Neural cell (in vitro differentiated cells): ENCODE data around the gene PCCA. TPM values are rescaled to one million over a fixed set of nuclear protein-coding genes. Genes with fewer than 3 reads are reported as not detected.

Experiments
- H2AFZ ChIP-seq: fragments of 200-600, 300-800 bp; sonication (generic), shearing (Covaris generic); 2 replicates; pipeline ENCODE4 v1.6.0; 2014; ENCODE audit warnings: low read depth, mild to moderate bottlenecking, antibody characterized with exemption, low read length, moderate library complexity
- H3F3A ChIP-seq: fragments of 200-600 bp; shearing (Covaris generic); 2 replicates; pipeline ENCODE4 v1.6.1; 2016; ENCODE audit warnings: mild to moderate bottlenecking, moderate library complexity, mixed read lengths, antibody characterized with exemption, low read length; ENCODE audit not compliant: insufficient read depth, poor library complexity, severe bottlenecking
- H3K27ac ChIP-seq: fragments of 200-600, 300-800 bp; sonication (generic), shearing (Covaris generic); 2 replicates; pipeline ENCODE4 v1.5.1; 2014; ENCODE audit warnings: mild to moderate bottlenecking, low read length, moderate library complexity
- H3K27me3 ChIP-seq: fragments of 300-800, 200-600 bp; sonication (generic), shearing (Covaris generic); 2 replicates; pipeline ENCODE4 v1.6.0; 2014; ENCODE audit warnings: mild to moderate bottlenecking, low read depth, low read length, moderate library complexity; ENCODE audit not compliant: insufficient read depth
- H3K36me3 ChIP-seq: fragments of 300-800, 200-600 bp; sonication (generic), shearing (Covaris generic); 2 replicates; pipeline ENCODE4 v1.5.1; 2014; ENCODE audit warnings: mild to moderate bottlenecking, antibody characterized with exemption, low read length, moderate library complexity; ENCODE audit not compliant: insufficient read depth
- H3K4me2 ChIP-seq: fragments of 300-800, 200-600 bp; sonication (generic), shearing (Covaris generic); 2 replicates; pipeline ENCODE4 v1.6.0; 2014; ENCODE audit warnings: mild to moderate bottlenecking, low read length
- H3K4me3 ChIP-seq: fragments of 300-800, 200-600 bp; sonication (generic), shearing (Covaris generic); 2 replicates; pipeline ENCODE4 v1.5.1; 2014; ENCODE audit warnings: mild to moderate bottlenecking, low read length, moderate library complexity
- H3K79me2 ChIP-seq: fragments of 200-600 bp; shearing (Covaris generic); replicated peaks from 2 replicates; pipeline ENCODE4 v1.6.0; 2014; ENCODE audit warnings: mild to moderate bottlenecking, low read length, moderate library complexity; ENCODE audit not compliant: insufficient read depth
- H3K9ac ChIP-seq: fragments of 300-800, 200-600 bp; sonication (generic), shearing (Covaris generic); 2 replicates; pipeline ENCODE4 v1.6.1; 2016; ENCODE audit warnings: mild to moderate bottlenecking, low read length, mixed read lengths
- H3K9me2 ChIP-seq: fragments of 200-600 bp; shearing (Covaris generic); 2 replicates; pipeline ENCODE4 v1.6.1; 2016; ENCODE audit warnings: mild to moderate bottlenecking, low read length, mixed read lengths; ENCODE audit not compliant: insufficient read depth
- H3K9me3 ChIP-seq: fragments of 200-600, 300-800 bp; sonication (generic), shearing (Covaris generic); 2 replicates; pipeline ENCODE4 v1.6.1; 2016; ENCODE audit warnings: mild to moderate bottlenecking, mixed run types, low read length, moderate library complexity, mixed read lengths
- H4K20me1 ChIP-seq: fragments of 200-600 bp; shearing (Covaris generic); 2 replicates; pipeline ENCODE4 v1.6.1; 2016; ENCODE audit warnings: mild to moderate bottlenecking, mixed run types; ENCODE audit not compliant: insufficient read depth
- EP300 ChIP-seq: fragments of 450-650 bp; conservative IDR thresholded peaks from 2 replicates; pipeline ENCODE4 v1.6.1; 2014; ENCODE audit warnings: antibody characterized with exemption, mild to moderate bottlenecking, moderate library complexity; ENCODE audit not compliant: poor library complexity, severe bottlenecking
- EZH2 ChIP-seq: fragments of 200-600, 300-800 bp; shearing (Covaris generic), sonication (generic); IDR thresholded peaks from 2 replicates; pipeline ENCODE4 v1.6.1; 2014; ENCODE audit warnings: antibody characterized with exemption, low read length, borderline replicate concordance, mild to moderate bottlenecking; ENCODE audit not compliant: insufficient read depth, poor library complexity, severe bottlenecking
- MXI1 ChIP-seq: fragments of 450-650 bp; conservative IDR thresholded peaks from 2 replicates; pipeline ENCODE4 v1.6.1; 2014; ENCODE audit warnings: antibody characterized with exemption, mild to moderate bottlenecking; ENCODE audit not compliant: poor library complexity, severe bottlenecking
- POLR2AphosphoS5 ChIP-seq: IDR thresholded peaks from 2 replicates; pipeline ENCODE4 v1.6.1; 2012
- RAD21 ChIP-seq: fragments of 450-650 bp; conservative IDR thresholded peaks from 2 replicates; pipeline ENCODE4 v1.6.1; 2014; ENCODE audit warnings: antibody characterized with exemption, mild to moderate bottlenecking, moderate library complexity
- SMC3 ChIP-seq: fragments of 450-650 bp; conservative IDR thresholded peaks from 2 replicates; pipeline ENCODE4 v1.6.1; 2014; ENCODE audit warnings: antibody characterized with exemption, mild to moderate bottlenecking, moderate library complexity; ENCODE audit not compliant: poor library complexity
- TAF1 ChIP-seq: IDR thresholded peaks from 2 replicates; pipeline ENCODE4 v1.6.1; 2012; ENCODE audit warnings: low read depth
- polyA plus RNA-seq: library from polyadenylated mRNA; depleted of rRNA; stranded (reverse); fragments of >200 nt; gene quantifications from 2 replicates; pipeline ENCODE4 v1.2.3, GENCODE V29; 2014
- TF ChIP-seq, protein P1 (sequence below): IDR thresholded peaks from 2 replicates; pipeline ENCODE4 v1.6.1; 2012; ENCODE audit warnings: borderline replicate concordance
- TF ChIP-seq, protein P2 (sequence below): fragments of 450-650 bp; IDR thresholded peaks from 2 replicates; pipeline ENCODE4 v1.5.1; 2014; ENCODE audit warnings: antibody characterized with exemption, mild to moderate bottlenecking, moderate library complexity; ENCODE audit not compliant: poor library complexity, severe bottlenecking

The PCCA gene
- polyA plus RNA-seq, 1 donor from 2014 or later: 17.0 TPM

DNA sequence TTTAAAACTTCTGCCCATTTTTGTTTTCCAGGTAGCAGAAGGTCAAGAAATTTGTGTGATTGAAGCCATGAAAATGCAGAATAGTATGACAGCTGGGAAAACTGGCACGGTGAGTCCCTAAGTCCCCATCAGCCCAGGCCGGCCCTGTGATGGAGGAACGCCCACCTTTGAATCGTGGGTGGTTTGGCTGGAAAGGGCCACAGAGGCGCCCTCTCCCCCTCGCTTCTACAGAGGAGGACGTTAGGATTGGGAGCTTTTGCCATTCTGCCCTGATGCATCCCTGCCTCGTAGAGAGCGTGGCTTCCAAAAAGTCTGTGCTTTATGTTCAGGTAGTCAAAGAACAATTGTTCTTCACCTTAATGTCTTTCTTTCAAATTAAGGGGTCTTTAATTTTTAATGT lies 438.8 kb downstream of the PCCA start:
- no peak overlapping the region for H3K9ac ChIP-seq
- H2AFZ ChIP-seq: no peak overlapping the region
- H3K9me2 ChIP-seq: no peaks in the 10 kb centered on the region
- no peaks in the 10 kb centered on the region for H4K20me1 ChIP-seq
- H3F3A ChIP-seq: no peaks in the 10 kb centered on the region
- no peak overlapping the region for H3K4me3 ChIP-seq
- H3K27me3 ChIP-seq: no peaks in the 10 kb centered on the region
- no peaks in the 10 kb centered on the region for H3K79me2 ChIP-seq
- no peaks in the 10 kb centered on the region for H3K36me3 ChIP-seq
- TF ChIP-seq, protein P1, sequence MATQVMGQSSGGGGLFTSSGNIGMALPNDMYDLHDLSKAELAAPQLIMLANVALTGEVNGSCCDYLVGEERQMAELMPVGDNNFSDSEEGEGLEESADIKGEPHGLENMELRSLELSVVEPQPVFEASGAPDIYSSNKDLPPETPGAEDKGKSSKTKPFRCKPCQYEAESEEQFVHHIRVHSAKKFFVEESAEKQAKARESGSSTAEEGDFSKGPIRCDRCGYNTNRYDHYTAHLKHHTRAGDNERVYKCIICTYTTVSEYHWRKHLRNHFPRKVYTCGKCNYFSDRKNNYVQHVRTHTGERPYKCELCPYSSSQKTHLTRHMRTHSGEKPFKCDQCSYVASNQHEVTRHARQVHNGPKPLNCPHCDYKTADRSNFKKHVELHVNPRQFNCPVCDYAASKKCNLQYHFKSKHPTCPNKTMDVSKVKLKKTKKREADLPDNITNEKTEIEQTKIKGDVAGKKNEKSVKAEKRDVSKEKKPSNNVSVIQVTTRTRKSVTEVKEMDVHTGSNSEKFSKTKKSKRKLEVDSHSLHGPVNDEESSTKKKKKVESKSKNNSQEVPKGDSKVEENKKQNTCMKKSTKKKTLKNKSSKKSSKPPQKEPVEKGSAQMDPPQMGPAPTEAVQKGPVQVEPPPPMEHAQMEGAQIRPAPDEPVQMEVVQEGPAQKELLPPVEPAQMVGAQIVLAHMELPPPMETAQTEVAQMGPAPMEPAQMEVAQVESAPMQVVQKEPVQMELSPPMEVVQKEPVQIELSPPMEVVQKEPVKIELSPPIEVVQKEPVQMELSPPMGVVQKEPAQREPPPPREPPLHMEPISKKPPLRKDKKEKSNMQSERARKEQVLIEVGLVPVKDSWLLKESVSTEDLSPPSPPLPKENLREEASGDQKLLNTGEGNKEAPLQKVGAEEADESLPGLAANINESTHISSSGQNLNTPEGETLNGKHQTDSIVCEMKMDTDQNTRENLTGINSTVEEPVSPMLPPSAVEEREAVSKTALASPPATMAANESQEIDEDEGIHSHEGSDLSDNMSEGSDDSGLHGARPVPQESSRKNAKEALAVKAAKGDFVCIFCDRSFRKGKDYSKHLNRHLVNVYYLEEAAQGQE: no peak
- no peak for TF ChIP-seq MXI1
- TF ChIP-seq RAD21: no peak
- TF ChIP-seq EP300: no peak
- TF ChIP-seq TAF1: no peak
- TF ChIP-seq POLR2AphosphoS5: no peak
- H3K4me2 ChIP-seq: no peak overlapping the region
- no peak overlapping the region for H3K27ac ChIP-seq
- H3K9me3 ChIP-seq: no peaks in the 10 kb centered on the region

DNA sequence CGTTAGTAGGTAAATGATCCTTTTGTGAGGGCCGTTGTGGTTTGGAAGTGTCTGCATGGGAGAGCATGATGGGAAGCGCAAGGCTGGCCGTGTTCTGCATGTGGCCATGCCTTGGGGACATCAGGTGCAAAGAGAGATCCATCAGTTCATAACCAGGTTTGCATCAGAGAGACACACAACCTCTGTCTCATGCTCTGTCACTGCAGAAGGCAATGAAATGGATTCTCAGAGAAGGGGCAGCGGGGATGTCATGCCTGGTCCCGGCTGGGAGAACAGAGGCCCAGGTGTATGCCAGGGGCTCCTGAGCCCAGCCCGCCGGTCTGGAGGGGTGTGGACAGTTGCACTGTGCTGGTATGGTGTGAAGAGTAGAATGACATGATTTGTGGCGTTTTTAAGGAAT lies 439.5 kb downstream of the PCCA start:
- H3K27ac ChIP-seq: no peak overlapping the region
- H3K9me2 ChIP-seq: no peaks in the 10 kb centered on the region
- no peaks in the 10 kb centered on the region for H4K20me1 ChIP-seq
- H3K4me3 ChIP-seq: no peak overlapping the region
- H3F3A ChIP-seq: no peaks in the 10 kb centered on the region
- no peak for TF ChIP-seq SMC3
- no peak for TF ChIP-seq RAD21
- TF ChIP-seq TAF1: no peak
- no peak for TF ChIP-seq POLR2AphosphoS5
- TF ChIP-seq, protein P1: no peak
- TF ChIP-seq, protein P2, sequence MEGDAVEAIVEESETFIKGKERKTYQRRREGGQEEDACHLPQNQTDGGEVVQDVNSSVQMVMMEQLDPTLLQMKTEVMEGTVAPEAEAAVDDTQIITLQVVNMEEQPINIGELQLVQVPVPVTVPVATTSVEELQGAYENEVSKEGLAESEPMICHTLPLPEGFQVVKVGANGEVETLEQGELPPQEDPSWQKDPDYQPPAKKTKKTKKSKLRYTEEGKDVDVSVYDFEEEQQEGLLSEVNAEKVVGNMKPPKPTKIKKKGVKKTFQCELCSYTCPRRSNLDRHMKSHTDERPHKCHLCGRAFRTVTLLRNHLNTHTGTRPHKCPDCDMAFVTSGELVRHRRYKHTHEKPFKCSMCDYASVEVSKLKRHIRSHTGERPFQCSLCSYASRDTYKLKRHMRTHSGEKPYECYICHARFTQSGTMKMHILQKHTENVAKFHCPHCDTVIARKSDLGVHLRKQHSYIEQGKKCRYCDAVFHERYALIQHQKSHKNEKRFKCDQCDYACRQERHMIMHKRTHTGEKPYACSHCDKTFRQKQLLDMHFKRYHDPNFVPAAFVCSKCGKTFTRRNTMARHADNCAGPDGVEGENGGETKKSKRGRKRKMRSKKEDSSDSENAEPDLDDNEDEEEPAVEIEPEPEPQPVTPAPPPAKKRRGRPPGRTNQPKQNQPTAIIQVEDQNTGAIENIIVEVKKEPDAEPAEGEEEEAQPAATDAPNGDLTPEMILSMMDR: no peak
- no peak for TF ChIP-seq MXI1
- no peak for TF ChIP-seq EP300
- TF ChIP-seq EZH2: no peak
- H3K27me3 ChIP-seq: no peaks in the 10 kb centered on the region
- H3K9me3 ChIP-seq: no peaks in the 10 kb centered on the region
- no peak overlapping the region for H2AFZ ChIP-seq
- no peak overlapping the region for H3K4me2 ChIP-seq
- H3K36me3 ChIP-seq: no peaks in the 10 kb centered on the region
- no peaks in the 10 kb centered on the region for H3K79me2 ChIP-seq
- no peak overlapping the region for H3K9ac ChIP-seq
